ENCODE measurements around the gene TULP4. TPM values are rescaled to one million over a fixed set of nuclear protein-coding genes. Genes with fewer than 3 reads are reported as not detected.

Gene TULP4
- polyA plus RNA-seq, 1 experiment = 8.0 TPM

GRCh38 chr6:158357570-158358216 lies 45.4 kb downstream of the TULP4 start:
- ChIA-PET POLR2A (no interaction called here), CTCF (no interaction called here)
- TF ChIP-seq CTCF (IDR thresholded peaks at IDR 0.05; ENCODE audit: insufficient read depth, low read depth, low read length) = no peak
- H3K27me3 ChIP-seq (ENCODE audit: control insufficient read depth, insufficient read depth, low read length) = no peaks in the 10 kb centered on the region
- no peaks in the 10 kb centered on the region for H3K36me3 ChIP-seq (ENCODE audit: control insufficient read depth, insufficient read depth, low read length)
- DNase-seq (ENCODE audit: low read depth) = no peak
- no peak overlapping the region for H3K4me3 ChIP-seq (ENCODE audit: low read depth, low read length)

GRCh38 chr6:158358450-158359077 lies 46.3 kb downstream of the TULP4 start:
- no peak for TF ChIP-seq CTCF (IDR thresholded peaks at IDR 0.05; ENCODE audit: insufficient read depth, low read depth, low read length)
- POLR2A ChIA-PET = no interaction called here
- no peaks in the 10 kb centered on the region for H3K27me3 ChIP-seq (ENCODE audit: control insufficient read depth, insufficient read depth, low read length)
- no peak overlapping the region for H3K4me3 ChIP-seq (ENCODE audit: low read depth, low read length)
- CTCF ChIA-PET = no interaction called here
- H3K36me3 ChIP-seq (ENCODE audit: control insufficient read depth, insufficient read depth, low read length) = no peaks in the 10 kb centered on the region
- no peak for DNase-seq (ENCODE audit: low read depth)

GRCh38 chr6:158361068-158361467 lies 48.8 kb downstream of the TULP4 start:
- H3K27me3 ChIP-seq (ENCODE audit: control insufficient read depth, insufficient read depth, low read length) = no peaks in the 10 kb centered on the region
- ChIA-PET POLR2A (no interaction called here), CTCF (interaction anchor here (1.3 kb wide), 1 partner anchor 140 kb away, joined by 4 read pairs; no protein-coding TSS in a partner anchor)
- TF ChIP-seq CTCF (IDR thresholded peaks at IDR 0.05; ENCODE audit: insufficient read depth, low read depth, low read length) = no peak
- H3K4me3 ChIP-seq (ENCODE audit: low read depth, low read length) = no peak overlapping the region
- H3K36me3 ChIP-seq (ENCODE audit: control insufficient read depth, insufficient read depth, low read length) = no peaks in the 10 kb centered on the region
- DNase-seq (ENCODE audit: low read depth) = no peak

GRCh38 chr6:158361961-158362669 lies 49.9 kb downstream of the TULP4 start:
- no peak overlapping the region for H3K4me3 ChIP-seq (ENCODE audit: low read depth, low read length)
- ChIA-PET CTCF (interaction anchor here (1.3 kb wide), 1 partner anchor 141 kb away, joined by 4 read pairs; no protein-coding TSS in a partner anchor), POLR2A (no interaction called here)
- no peaks in the 10 kb centered on the region for H3K27me3 ChIP-seq (ENCODE audit: control insufficient read depth, insufficient read depth, low read length)
- H3K36me3 ChIP-seq (ENCODE audit: control insufficient read depth, insufficient read depth, low read length) = no peaks in the 10 kb centered on the region
- TF ChIP-seq CTCF (IDR thresholded peaks at IDR 0.05; ENCODE audit: insufficient read depth, low read depth, low read length) = no peak
- DNase-seq (ENCODE audit: low read depth) = peak; percentile 23

GRCh38 chr6:158366363-158366762 lies 54.1 kb downstream of the TULP4 start:
- Histone ChIP-seq H3K36me3 (ENCODE audit: control insufficient read depth, insufficient read depth, low read length) (no peaks in the 10 kb centered on the region), H3K27me3 (ENCODE audit: control insufficient read depth, insufficient read depth, low read length) (no peaks in the 10 kb centered on the region), H3K4me3 (ENCODE audit: low read depth, low read length) (no peak overlapping the region)
- ChIA-PET POLR2A (interaction anchor here (0.7 kb wide), 1 partner anchor 11 kb away, joined by 5 read pairs; no protein-coding TSS in a partner anchor), CTCF (interaction anchor here (1.1 kb wide), 1 partner anchor 82 kb away, joined by 3 read pairs; no protein-coding TSS in a partner anchor)
- no peak for TF ChIP-seq CTCF (IDR thresholded peaks at IDR 0.05; ENCODE audit: insufficient read depth, low read depth, low read length)
- no peak for DNase-seq (ENCODE audit: low read depth)

All from BJ (cell line).